ENCODE data around the gene NPAS2. TPM values are rescaled to one million over a fixed set of nuclear protein-coding genes. Genes with fewer than 3 reads are reported as not detected.
A peak's percentile ranks its signal among the peaks of the same experiment; 100 is the strongest.

Gene NPAS2
- total RNA-seq: 10 to 100 TPM; 39.2 to 49.4 TPM

DNA sequence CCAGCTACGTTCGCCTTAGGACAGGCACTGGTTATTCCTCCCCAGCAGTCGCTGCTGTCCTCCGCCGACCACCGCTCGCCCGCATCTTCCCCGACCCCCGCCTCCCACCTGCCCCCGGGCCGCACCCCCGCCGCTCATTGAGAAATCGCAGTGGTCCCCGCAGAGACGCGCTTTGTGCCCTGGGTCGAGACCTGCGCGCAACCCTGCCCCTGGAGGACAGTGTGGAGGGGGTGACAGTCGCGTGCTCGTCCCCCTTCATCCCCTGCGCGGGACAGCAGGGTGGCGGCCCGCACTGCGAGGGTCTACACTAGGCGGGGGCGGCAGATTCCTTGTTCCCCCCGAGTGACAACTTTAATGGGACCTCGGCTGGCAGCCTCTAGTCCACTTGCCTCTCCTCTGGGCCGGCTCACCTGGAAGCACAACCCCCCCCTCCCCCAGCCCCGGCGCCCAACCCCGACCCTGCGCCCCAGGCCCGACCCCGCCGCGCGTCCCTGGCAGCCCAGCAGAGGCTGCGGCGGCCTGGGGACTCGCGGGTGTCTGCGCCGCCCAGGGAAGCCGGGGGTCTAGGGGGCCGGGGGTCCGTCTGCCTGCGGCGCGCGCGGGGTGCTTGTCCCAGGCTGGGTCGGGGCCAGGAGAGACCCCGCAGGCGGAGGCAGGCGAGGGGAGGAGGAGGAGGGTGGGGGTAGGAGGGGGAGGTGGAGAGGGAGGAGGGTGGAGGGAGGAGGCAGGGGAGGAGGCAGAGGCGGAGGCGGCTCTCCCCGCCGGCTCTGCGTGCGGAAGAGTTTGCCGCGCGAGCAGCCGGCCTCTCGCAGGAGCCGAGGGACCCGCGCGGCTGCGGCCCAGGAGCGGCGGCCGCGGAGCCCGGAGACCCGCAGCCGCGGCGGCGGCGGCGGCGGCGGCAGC lies at the start of gene NPAS2:
Gene NPAS2, plus strand, starts transcription at position 770 of the 903 bp plus-strand sequence. CDS start 84,616 bp downstream, outside the sequence.
- Histone ChIP-seq H3K27ac (peak within 1 kb of the TSS; percentile 88 to 96), H3K4me1 (peaks cover 0 to 46% of the 10 kb centered on the region in 2 donors), H3K36me3 (no peaks in the 10 kb centered on the region), H3K9me3 (no peaks in the 10 kb centered on the region), H3K4me3 (peak within 1 kb of the TSS; percentile 80), H3K27me3 (no peaks in the 10 kb centered on the region)
- TF ChIP-seq CTCF (IDR thresholded peaks at IDR 0.05): no peak
- no peak for DNase-seq (ENCODE audit: low spot score)

DNA sequence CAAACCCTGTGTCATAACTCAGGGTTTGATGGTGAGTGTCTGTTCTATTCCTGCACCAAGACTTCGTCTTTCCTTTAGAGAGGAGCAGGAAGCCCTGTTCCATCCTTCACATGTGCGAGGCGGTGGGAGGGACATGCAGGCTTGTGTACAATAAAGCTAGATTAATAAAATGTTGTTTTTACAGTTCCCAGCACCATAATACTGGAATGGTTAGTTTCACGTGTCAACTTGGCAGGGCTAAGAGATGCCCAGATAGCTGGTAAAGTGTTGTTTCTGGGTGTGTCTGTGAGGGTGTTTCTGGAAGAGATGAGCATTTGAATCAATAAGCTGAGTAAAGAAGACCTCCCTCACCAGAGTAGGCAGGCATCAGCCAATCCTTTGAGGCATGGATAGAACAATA lies 48.8 kb upstream of the NPAS2 start:
- no peak overlapping the region for H3K27ac ChIP-seq

GRCh38 chr2:100773538-100773937 lies 46.4 kb upstream of the NPAS2 start:
- no peaks in the 10 kb centered on the region for H3K4me1 ChIP-seq
- no peak for DNase-seq (ENCODE audit: low spot score)

More for the DNA sequence above, 48.8 kb upstream of the NPAS2 start:
- Histone ChIP-seq H3K36me3 (no peaks in the 10 kb centered on the region), H3K27me3 (no peaks in the 10 kb centered on the region), H3K4me1 (no peaks in the 10 kb centered on the region), H3K4me3 (no peak overlapping the region), H3K9me3 (no peaks in the 10 kb centered on the region)
- no peak for DNase-seq (ENCODE audit: low spot score)
- TF ChIP-seq CTCF (IDR thresholded peaks at IDR 0.05): no peak

GRCh38 chr2:100776445-100776844 lies 43.5 kb upstream of the NPAS2 start:
- no peak overlapping the region for H3K27ac ChIP-seq
- no peaks in the 10 kb centered on the region for H3K9me3 ChIP-seq
- H3K36me3 ChIP-seq: no peaks in the 10 kb centered on the region
- no peak overlapping the region for H3K4me3 ChIP-seq
- no peak for DNase-seq (ENCODE audit: low spot score)
- H3K4me1 ChIP-seq: peaks cover 0 to 4% of the 10 kb centered on the region in 2 donors
- no peak for TF ChIP-seq CTCF (IDR thresholded peaks at IDR 0.05)
- H3K27me3 ChIP-seq: no peaks in the 10 kb centered on the region

More at GRCh38 chr2:100773538-100773937, 46.4 kb upstream of the NPAS2 start:
- no peaks in the 10 kb centered on the region for H3K9me3 ChIP-seq
- H3K36me3 ChIP-seq: no peaks in the 10 kb centered on the region
- H3K27ac ChIP-seq: no peak overlapping the region
- no peak for TF ChIP-seq CTCF (IDR thresholded peaks at IDR 0.05)
- no peak overlapping the region for H3K4me3 ChIP-seq
- H3K27me3 ChIP-seq: no peaks in the 10 kb centered on the region

DNA sequence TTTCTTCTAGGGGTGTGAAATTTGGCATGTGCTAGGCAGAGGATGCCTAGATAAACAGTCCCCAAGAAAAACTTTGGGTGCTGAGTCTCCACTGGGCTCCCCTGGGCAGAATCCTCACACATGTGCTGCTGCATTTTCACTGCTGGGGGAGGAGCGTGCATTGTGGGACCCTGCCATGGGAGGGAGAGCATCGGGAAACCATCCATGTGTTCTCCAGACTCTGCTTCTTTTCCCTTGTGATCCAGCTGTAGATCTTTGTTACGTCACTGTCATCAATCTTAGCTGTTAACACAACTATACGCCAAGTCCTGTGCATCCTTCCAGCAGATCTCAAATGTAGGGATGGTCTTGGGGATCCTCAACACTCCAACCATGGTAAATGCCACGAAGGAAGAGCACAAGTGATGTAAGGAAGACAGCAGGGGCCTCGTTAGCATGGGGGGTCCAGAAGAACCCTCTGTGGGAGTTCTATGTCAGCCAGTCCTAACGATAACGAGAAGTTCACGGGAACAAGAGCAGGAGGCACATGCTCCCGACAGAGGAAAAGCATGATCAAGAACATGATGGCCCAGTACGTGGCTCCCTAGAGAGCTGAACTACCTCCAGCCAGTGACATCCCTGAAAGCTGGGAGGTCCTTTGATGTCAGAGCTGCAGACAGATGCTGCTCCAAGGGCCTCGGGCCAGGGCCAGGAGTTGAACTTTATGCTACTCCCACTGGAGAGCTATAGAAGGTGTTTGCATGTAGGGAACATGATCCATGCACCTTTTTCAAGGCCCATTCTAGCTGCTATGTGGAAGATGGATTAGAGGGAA lies 41.1 kb upstream of the NPAS2 start:
- no peak overlapping the region for H3K27ac ChIP-seq
- H3K36me3 ChIP-seq: no peaks in the 10 kb centered on the region
- peaks cover 0 to 4% of the 10 kb centered on the region in 2 donors for H3K4me1 ChIP-seq
- H3K9me3 ChIP-seq: no peaks in the 10 kb centered on the region
- no peak overlapping the region for H3K4me3 ChIP-seq
- no peak for TF ChIP-seq CTCF (IDR thresholded peaks at IDR 0.05)
- no peak for DNase-seq (ENCODE audit: low spot score)
- H3K27me3 ChIP-seq: no peaks in the 10 kb centered on the region

Measured in right atrium auricular region (tissue), 2 donors.